ENCODE measurements around the gene CEMP1.
"Not testable (repeated sequence)": the region's sequence is repeated elsewhere in the genome, so short reads cannot be mapped to it uniquely, and the experiment has no call there.

DNA sequence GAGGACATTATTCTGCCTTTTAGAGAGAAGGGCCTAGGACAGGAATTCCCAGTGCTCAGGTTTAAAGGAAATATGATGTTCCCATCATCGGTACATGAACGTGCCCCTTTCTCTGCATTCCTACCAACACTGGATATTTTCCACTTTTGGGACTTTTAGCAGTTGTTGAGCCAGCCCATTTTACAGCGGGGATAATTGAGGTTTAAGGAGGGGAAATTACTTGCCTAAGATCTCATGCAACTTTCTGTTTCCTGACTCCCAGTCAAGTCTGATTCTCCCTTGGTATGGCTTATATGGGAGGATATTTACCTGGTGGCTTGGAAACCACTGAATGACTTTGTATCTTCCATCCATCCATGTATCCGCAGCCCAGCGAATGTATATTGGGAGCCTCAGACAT is 3.1 kb upstream of the CEMP1 start:
- TF ChIP-seq POLR2A (IDR thresholded peaks at IDR 0.05; ENCODE audit: low read depth, low read length); POLR2AphosphoS5 (IDR thresholded peaks at IDR 0.05; ENCODE audit: low read depth, low read length); TAF1 (IDR thresholded peaks at IDR 0.05; ENCODE audit: borderline replicate concordance, low read depth, low read length): not testable (repeated sequence)
